Measurements from ENCODE around the gene CHST3.

Gene CHST3

DNA sequence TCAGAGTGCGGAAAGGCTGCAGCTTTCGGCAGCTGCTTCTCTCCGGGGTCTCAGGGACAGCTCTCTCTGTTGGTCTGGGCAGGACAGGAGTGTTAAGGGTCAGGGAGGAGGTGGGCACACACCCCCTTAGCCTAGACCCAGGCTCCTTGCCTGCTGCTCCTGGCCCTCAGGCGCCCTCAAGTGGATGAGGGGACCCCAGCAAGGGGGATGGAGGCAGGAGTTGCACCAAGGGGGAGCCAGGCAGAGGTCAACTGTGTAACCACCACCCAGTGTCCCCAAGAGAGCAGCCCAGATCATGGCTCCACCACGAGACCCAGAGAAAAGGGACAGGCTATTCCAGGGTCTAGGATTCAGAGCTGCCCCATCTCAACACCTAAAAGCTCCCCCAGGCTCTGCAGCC lies 97.3 kb downstream of the CHST3 start:
- DNase-seq = no peak

GRCh38 chr10:72061930-72062329 lies 97.7 kb downstream of the CHST3 start:
- no peak for DNase-seq

DNA sequence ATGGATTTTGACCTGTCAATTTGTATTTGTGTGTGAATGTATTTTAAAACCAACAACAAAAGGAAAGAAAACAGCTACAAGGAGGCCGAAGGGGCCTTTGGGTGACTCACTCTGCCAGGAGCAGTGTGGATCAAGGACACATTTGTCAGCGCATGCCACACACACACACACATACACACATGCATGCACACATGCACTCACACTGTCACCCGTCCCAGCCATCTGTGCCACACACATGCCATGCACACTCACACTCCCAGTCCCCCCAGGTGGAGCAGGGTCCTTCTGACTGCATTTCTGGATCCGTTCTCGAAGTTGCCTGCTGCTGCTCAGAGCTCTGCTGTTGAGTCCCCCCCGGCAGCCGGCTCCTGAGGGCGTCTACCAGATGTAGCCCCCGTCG lies 98.2 kb downstream of the CHST3 start:
- no peak for DNase-seq
